HL-60 (cell line): Measurements from ENCODE around the gene MEIS1.

Experiments
- DNase-seq, 2 experiments: peaks; one replicate each; pipeline ENCODE4 v3.0.0-alpha.2; 2010 to 2020; ENCODE audit warnings: low read depth in 1 of 2, low spot score in 1 of 2
- H3K27ac ChIP-seq: fragments of 250-450 bp; sonication (Bioruptor Pico); replicated peaks from 2 replicates; pipeline ENCODE4 v1.5.1; 2020; ENCODE audit warnings: mild to moderate bottlenecking, moderate library complexity
- H3K27me3 ChIP-seq: fragments of 250-450 bp; sonication (Bioruptor Pico); 2 replicates; pipeline ENCODE4 v1.5.1; 2021; ENCODE audit warnings: mild to moderate bottlenecking, moderate library complexity; ENCODE audit not compliant: insufficient read depth, poor library complexity, severe bottlenecking
- H3K4me3 ChIP-seq: replicated peaks from 2 replicates; pipeline ENCODE4 v1.5.1; 2011; ENCODE audit warnings: mild to moderate bottlenecking, control low read depth, low read length; ENCODE audit not compliant: insufficient read depth
- GABPA ChIP-seq: IDR thresholded peaks from 2 replicates; pipeline ENCODE4 v1.6.1; 2012; ENCODE audit warnings: low read depth
- POLR2AphosphoS5 ChIP-seq: IDR thresholded peaks from 2 replicates; pipeline ENCODE4 v1.6.1; 2012; ENCODE audit warnings: low read depth
- SPI1 ChIP-seq: IDR thresholded peaks from 2 replicates; pipeline ENCODE4 v1.6.1; 2012; ENCODE audit warnings: low read depth, mild to moderate bottlenecking, borderline replicate concordance
- TF ChIP-seq, protein P1 (sequence below): IDR thresholded peaks from 2 replicates; pipeline ENCODE4 v1.6.1; 2012; ENCODE audit warnings: low read depth; ENCODE audit not compliant: insufficient replicate concordance
- TF ChIP-seq, protein P2 (sequence below): IDR thresholded peaks from one replicate; pipeline ENCODE4 v1.5.1; 2011; ENCODE audit warnings: low read length, control low read depth, inconsistent platforms; ENCODE audit not compliant: insufficient read depth

The MEIS1 gene

DNA sequence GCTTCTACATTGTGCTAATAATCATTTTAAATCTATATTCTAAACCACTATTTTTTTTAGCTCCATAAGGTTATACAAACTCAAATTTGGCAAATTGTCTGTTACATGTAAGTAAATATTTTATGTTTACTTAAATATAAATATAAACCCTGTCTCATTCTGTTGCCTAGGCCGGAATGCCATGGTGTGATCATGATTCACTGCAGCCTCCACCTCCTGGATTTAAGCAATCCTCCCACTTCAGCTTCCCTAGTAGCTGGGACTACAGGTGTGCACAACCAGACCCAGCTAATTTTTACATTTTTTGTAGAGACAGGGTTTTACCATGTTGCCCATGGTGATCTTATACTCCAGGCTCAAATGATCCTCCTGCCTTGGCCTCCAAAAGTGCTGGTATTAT lies 124.7 kb downstream of the MEIS1 start:
- H3K4me3 ChIP-seq, result no peak overlapping the region
- DNase-seq, result no peak
- TF ChIP-seq SPI1, result no peak
- TF ChIP-seq, protein P1, sequence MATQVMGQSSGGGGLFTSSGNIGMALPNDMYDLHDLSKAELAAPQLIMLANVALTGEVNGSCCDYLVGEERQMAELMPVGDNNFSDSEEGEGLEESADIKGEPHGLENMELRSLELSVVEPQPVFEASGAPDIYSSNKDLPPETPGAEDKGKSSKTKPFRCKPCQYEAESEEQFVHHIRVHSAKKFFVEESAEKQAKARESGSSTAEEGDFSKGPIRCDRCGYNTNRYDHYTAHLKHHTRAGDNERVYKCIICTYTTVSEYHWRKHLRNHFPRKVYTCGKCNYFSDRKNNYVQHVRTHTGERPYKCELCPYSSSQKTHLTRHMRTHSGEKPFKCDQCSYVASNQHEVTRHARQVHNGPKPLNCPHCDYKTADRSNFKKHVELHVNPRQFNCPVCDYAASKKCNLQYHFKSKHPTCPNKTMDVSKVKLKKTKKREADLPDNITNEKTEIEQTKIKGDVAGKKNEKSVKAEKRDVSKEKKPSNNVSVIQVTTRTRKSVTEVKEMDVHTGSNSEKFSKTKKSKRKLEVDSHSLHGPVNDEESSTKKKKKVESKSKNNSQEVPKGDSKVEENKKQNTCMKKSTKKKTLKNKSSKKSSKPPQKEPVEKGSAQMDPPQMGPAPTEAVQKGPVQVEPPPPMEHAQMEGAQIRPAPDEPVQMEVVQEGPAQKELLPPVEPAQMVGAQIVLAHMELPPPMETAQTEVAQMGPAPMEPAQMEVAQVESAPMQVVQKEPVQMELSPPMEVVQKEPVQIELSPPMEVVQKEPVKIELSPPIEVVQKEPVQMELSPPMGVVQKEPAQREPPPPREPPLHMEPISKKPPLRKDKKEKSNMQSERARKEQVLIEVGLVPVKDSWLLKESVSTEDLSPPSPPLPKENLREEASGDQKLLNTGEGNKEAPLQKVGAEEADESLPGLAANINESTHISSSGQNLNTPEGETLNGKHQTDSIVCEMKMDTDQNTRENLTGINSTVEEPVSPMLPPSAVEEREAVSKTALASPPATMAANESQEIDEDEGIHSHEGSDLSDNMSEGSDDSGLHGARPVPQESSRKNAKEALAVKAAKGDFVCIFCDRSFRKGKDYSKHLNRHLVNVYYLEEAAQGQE, result no peak
- TF ChIP-seq, protein P2, sequence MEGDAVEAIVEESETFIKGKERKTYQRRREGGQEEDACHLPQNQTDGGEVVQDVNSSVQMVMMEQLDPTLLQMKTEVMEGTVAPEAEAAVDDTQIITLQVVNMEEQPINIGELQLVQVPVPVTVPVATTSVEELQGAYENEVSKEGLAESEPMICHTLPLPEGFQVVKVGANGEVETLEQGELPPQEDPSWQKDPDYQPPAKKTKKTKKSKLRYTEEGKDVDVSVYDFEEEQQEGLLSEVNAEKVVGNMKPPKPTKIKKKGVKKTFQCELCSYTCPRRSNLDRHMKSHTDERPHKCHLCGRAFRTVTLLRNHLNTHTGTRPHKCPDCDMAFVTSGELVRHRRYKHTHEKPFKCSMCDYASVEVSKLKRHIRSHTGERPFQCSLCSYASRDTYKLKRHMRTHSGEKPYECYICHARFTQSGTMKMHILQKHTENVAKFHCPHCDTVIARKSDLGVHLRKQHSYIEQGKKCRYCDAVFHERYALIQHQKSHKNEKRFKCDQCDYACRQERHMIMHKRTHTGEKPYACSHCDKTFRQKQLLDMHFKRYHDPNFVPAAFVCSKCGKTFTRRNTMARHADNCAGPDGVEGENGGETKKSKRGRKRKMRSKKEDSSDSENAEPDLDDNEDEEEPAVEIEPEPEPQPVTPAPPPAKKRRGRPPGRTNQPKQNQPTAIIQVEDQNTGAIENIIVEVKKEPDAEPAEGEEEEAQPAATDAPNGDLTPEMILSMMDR, result no peak
- TF ChIP-seq POLR2AphosphoS5, result no peak
- TF ChIP-seq GABPA, result no peak
- peaks cover 3% of the 10 kb centered on the region for H3K27me3 ChIP-seq
- H3K27ac ChIP-seq, result no peak overlapping the region

DNA sequence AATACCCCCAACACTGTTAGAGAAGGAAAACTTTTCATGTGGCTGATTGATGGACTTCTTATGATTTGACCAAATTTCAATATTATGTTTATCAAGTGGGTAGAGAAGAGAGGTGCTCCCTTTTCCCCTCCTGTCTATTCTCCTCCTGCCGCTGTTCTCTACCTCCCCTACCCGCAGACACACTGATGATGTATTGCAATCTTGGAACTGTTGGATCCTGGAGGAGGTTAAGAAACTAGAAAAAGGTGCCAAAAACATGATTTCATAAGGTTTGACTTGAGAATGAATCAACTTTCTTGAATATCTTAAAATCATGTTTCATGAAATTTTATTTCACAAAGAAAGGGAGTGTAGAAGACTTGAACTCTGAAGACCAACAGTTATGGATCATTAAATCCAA lies 125.8 kb downstream of the MEIS1 start:
- TF ChIP-seq GABPA (no peak), SPI1 (no peak), POLR2AphosphoS5 (no peak)
- TF ChIP-seq, protein P2, result no peak
- TF ChIP-seq, protein P1, result no peak
- Histone ChIP-seq H3K4me3 (no peak overlapping the region), H3K27me3 (peaks cover under 1% of the 10 kb centered on the region), H3K27ac (no peak overlapping the region)
- DNase-seq, result no peak

DNA sequence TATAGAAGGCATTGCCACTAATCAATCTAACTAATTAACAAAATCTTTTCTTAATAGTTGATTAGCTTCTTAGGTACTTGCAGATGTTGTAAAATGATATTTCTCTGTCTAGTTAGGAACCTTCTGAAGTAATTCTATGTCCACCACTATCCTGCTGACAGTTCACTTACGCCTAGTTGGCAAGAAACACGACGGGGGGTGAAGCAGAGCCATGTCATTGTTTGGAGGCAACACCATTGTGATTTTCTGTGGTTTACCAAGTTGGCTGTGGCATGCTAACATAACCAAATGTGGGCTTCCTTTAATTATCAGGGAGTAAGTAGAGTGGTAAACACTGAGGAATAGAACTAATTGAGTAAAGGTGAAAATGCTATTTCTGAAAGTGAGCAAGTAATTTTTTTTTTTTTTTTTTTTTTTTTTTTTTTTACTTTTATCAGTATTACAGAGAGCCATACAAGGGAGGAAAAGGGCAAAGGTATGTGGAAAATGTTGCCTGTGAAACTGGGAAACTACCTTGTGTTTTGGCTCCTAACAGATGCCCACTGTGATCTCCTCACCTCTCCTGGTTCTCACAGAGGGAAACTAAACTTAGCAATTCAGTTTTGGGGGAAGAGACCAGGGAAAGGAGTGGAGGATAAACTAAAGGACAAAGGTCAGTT lies 126.8 kb downstream of the MEIS1 start:
- Histone ChIP-seq H3K4me3 (no peak overlapping the region), H3K27me3 (no peaks in the 10 kb centered on the region), H3K27ac (no peak overlapping the region)
- no peak for TF ChIP-seq POLR2AphosphoS5
- TF ChIP-seq, protein P1, result no peak
- no peak for DNase-seq
